Smooth muscle cell (in vitro differentiated cells): Measurements from ENCODE around the gene MYH9. TPM values are rescaled to one million over a fixed set of nuclear protein-coding genes. Genes with fewer than 3 reads are reported as not detected.

ENCODE experiments used
- DNase-seq: peaks from one replicate; lab custom pipeline; 2025; ENCODE audit not compliant: unreplicated experiment; lab: John Stamatoyannopoulos, UW
- H2AFZ ChIP-seq: fragments of 200-600 bp; sonication (generic); 2 replicates; pipeline ENCODE4 v1.6.0; 2016; ENCODE audit warnings: antibody characterized with exemption, low read depth, mild to moderate bottlenecking
- H3F3A ChIP-seq: fragments of 200-600 bp; sonication (generic); 2 replicates; pipeline ENCODE4 v1.6.0; 2017; ENCODE audit warnings: antibody characterized with exemption, low read depth
- H3K27ac ChIP-seq: fragments of 200-600 bp; sonication (generic); 2 replicates; pipeline ENCODE4 v1.5.1; 2016; ENCODE audit warnings: low read depth, mild to moderate bottlenecking
- H3K27me3 ChIP-seq: fragments of 200-600 bp; sonication (generic); 2 replicates; pipeline ENCODE4 v1.6.1; 2016; ENCODE audit warnings: low read depth, mild to moderate bottlenecking
- H3K36me3 ChIP-seq: fragments of 200-600 bp; sonication (generic); 2 replicates; pipeline ENCODE4 v1.5.1; 2016; ENCODE audit warnings: low read depth
- H3K4me1 ChIP-seq: fragments of 200-600 bp; sonication (generic); 2 replicates; pipeline ENCODE4 v1.5.1; 2016; ENCODE audit warnings: low read depth
- H3K4me2 ChIP-seq: fragments of 200-600 bp; sonication (generic); 2 replicates; pipeline ENCODE4 v1.6.0; 2016; ENCODE audit warnings: mild to moderate bottlenecking
- H3K4me3 ChIP-seq: fragments of 200-600 bp; sonication (generic); 2 replicates; pipeline ENCODE4 v1.5.1; 2016; ENCODE audit warnings: mild to moderate bottlenecking
- H3K79me2 ChIP-seq: fragments of 200-600 bp; sonication (generic); 2 replicates; pipeline ENCODE4 v1.6.0; 2016; ENCODE audit warnings: low read depth, mild to moderate bottlenecking
- H3K9ac ChIP-seq: fragments of 200-600 bp; sonication (generic); 2 replicates; pipeline ENCODE4 v1.6.0; 2016; ENCODE audit warnings: low read depth
- H3K9me3 ChIP-seq: fragments of 200-600 bp; sonication (generic); replicated peaks from 2 replicates; pipeline ENCODE4 v1.5.1; 2016; ENCODE audit warnings: low read depth
- H4K20me1 ChIP-seq: fragments of 200-600 bp; sonication (generic); 2 replicates; pipeline ENCODE4 v1.6.0; 2016; ENCODE audit warnings: low read depth
- WGBS: methylation state at CpG from one replicate; pipeline ENCODE4 v1.1.7; 2016; ENCODE audit warnings: low lambda C conversion rate; 5-methylcytosine and 5-hydroxymethylcytosine counted together
- polyA plus RNA-seq: library from polyadenylated mRNA; unstranded; fragments of >200 nt; fragmentation: Nextera tagmentation; extraction: Ambion mirVana; gene quantifications from 2 replicates; pipeline ENCODE4 v1.2.1, GENCODE V29; 2016
- total RNA-seq: library from RNA; depleted of rRNA; stranded (reverse); fragments of >200 nt; gene quantifications from 2 replicates; pipeline ENCODE4 v1.2.3, GENCODE V29; 2014
- TF ChIP-seq, protein P1 (sequence below): fragments of 200-600 bp; sonication (generic); IDR thresholded peaks from 2 replicates; pipeline ENCODE4 v1.5.1; 2017; ENCODE audit warnings: borderline replicate concordance, mild to moderate bottlenecking, antibody characterized with exemption; ENCODE audit not compliant: insufficient read depth, poor library complexity, severe bottlenecking

Gene MYH9
- total and polyA plus RNA-seq, 2 experiments from 2014 or later = 350 to 361 TPM

DNA sequence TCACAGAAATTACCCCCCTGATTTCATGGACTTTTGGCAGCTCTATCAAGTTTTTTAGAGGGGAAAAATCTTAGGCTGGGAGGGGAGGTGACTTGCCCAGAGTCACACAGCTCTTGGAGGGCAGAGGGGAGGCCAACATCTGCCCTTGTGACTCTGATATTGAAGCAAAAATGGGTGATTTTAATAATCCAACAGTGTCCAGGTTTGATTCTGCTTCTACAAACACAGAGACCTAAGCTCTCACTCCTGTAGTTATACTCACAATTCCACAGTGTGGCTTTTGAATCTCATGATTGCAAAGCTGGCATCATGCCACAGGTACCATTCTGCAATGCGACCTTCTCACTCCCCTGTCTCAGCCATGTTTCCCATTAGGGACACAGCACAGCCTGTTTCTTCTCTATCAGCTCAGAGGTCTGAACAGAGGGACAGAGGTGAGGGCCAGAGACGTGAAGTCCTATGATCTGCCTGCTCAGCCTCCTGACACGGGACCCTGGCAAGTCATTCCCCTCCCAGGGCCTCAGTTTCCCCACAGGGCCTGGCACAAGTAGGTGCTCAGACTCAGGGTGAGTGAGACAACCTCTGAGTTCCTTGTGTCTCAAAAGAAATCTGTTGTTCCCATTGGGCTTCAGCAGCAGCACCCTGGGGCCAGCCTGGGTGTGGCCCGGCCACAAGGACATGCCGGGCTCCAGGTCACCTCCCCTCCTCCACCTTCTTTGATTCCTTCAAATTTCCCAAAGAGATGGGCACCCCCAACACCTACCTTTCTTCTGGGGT lies 149.2 kb downstream of the MYH9 start:
- H3K79me2 ChIP-seq = peaks cover 6% of the 10 kb centered on the region

GRCh38 chr22:36237462-36238372 lies 150.1 kb downstream of the MYH9 start:
- Histone ChIP-seq H3K27me3 (no peaks in the 10 kb centered on the region), H3K36me3 (no peaks in the 10 kb centered on the region), H3K4me1 (no peaks in the 10 kb centered on the region), H3K79me2 (peaks cover 6% of the 10 kb centered on the region), H3K27ac (no peak overlapping the region), H3K9ac (no peak overlapping the region), H3F3A (no peaks in the 10 kb centered on the region), H4K20me1 (peaks cover 5% of the 10 kb centered on the region), H3K9me3 (no peaks in the 10 kb centered on the region), H2AFZ (no peak overlapping the region), H3K4me2 (peak overlapping the region; percentile 86), H3K4me3 (peak overlapping the region; percentile 62)
- WGBS = 87% methylated on average over 12 of the region's 12 CpGs
- TF ChIP-seq, protein P1, sequence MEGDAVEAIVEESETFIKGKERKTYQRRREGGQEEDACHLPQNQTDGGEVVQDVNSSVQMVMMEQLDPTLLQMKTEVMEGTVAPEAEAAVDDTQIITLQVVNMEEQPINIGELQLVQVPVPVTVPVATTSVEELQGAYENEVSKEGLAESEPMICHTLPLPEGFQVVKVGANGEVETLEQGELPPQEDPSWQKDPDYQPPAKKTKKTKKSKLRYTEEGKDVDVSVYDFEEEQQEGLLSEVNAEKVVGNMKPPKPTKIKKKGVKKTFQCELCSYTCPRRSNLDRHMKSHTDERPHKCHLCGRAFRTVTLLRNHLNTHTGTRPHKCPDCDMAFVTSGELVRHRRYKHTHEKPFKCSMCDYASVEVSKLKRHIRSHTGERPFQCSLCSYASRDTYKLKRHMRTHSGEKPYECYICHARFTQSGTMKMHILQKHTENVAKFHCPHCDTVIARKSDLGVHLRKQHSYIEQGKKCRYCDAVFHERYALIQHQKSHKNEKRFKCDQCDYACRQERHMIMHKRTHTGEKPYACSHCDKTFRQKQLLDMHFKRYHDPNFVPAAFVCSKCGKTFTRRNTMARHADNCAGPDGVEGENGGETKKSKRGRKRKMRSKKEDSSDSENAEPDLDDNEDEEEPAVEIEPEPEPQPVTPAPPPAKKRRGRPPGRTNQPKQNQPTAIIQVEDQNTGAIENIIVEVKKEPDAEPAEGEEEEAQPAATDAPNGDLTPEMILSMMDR = no peak
- DNase-seq = no peak

More for the DNA sequence above, 149.2 kb downstream of the MYH9 start:
- peak overlapping the region; percentile 61 for H3K9ac ChIP-seq
- TF ChIP-seq, protein P1 = no peak
- peak overlapping the region; percentile 62 for H3K4me3 ChIP-seq
- H3K9me3 ChIP-seq = no peaks in the 10 kb centered on the region
- no peak for DNase-seq
- H3K27ac ChIP-seq = peak overlapping the region; percentile 61
- no peaks in the 10 kb centered on the region for H3K27me3 ChIP-seq
- H3K4me1 ChIP-seq = no peaks in the 10 kb centered on the region
- H3F3A ChIP-seq = no peaks in the 10 kb centered on the region
- 78% methylated on average over 5 of the region's 5 CpGs for WGBS
- no peaks in the 10 kb centered on the region for H3K36me3 ChIP-seq
- H2AFZ ChIP-seq = no peak overlapping the region
- peak overlapping the region; percentile 86 for H3K4me2 ChIP-seq
- peaks cover 5% of the 10 kb centered on the region for H4K20me1 ChIP-seq

DNA sequence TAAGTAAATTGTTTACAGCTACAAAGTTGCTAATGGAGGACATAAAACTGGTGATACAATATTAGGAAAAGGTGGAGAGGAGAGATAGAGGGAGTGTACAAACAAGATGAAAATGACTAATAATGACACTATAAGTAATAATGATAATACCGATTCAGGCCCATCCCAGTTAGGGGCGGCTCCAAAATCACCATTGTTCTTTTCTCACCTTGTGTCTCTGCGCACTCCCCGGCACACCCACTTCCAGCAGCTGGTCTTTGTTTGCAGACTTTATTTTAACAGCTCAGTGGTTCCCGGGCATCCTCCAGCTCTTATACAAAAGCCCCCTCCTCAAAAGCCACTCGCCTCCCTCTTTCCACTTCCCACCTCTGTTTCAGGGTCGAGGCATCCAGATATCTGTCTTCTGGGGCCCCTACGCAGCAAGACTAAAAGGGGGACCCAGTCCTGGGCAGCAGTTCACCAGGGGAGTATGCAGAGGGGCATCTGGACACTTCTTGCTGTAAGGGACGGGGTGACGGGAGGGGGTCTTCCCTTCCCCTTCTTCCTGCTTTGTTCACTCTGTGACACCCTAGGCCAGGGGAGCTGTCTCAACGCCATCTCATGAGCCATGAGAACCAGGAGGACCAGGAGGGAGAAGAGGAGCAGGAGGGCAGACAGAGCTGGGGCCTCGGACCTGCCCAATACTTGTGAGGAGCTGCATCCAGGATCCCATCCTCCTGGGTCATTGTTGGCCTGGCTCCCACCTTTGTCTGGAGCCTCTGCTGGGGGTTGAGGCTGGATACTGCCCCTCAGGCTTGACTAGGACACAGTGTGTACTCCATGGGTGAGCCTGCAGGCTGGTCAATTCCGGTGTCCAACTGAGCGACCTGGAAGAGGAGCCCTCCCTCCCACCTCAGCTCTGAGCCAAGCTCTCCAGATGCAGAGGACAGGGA lies 151.1 kb downstream of the MYH9 start:
- H4K20me1 ChIP-seq = peaks cover 5% of the 10 kb centered on the region
- peaks cover 6% of the 10 kb centered on the region for H3K79me2 ChIP-seq

More for the DNA sequence above, 151.1 kb downstream of the MYH9 start:
- Histone ChIP-seq H3F3A (no peaks in the 10 kb centered on the region), H3K4me1 (no peaks in the 10 kb centered on the region), H2AFZ (no peak overlapping the region), H3K9me3 (no peaks in the 10 kb centered on the region), H3K4me2 (no peak overlapping the region), H3K27ac (no peak overlapping the region), H3K9ac (no peak overlapping the region), H3K27me3 (no peaks in the 10 kb centered on the region), H3K36me3 (no peaks in the 10 kb centered on the region), H3K4me3 (no peak overlapping the region)
- DNase-seq = no peak
- TF ChIP-seq, protein P1 = no peak
- WGBS = 97% methylated on average over 14 of the region's 14 CpGs
